ENCODE measurements around the gene BAD. TPM values are rescaled to one million over a fixed set of nuclear protein-coding genes. Genes with fewer than 3 reads are reported as not detected.

Gene BAD
- total RNA-seq, 2 donors from 2014 or later: 51.1 to 85.9 TPM

DNA sequence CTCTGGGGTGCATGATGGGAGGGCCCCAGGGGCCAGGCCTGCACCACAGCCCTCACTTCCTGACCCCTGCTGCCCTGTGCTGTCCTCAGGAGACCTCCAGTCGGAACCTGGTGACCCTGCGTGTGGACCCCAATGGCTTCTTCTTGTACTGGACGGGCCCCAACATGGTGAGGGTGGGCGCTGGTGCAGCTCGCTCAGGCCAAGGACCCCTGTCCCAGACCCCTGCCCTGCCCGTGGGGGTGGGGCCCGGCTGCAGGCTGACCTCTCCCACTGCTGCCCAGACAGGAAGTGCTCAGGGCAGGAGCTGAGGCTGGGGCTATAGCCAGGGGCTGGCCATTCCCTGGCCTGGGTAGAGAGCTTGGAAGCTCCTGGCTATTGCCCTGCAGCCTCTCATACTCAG, 30.1 kb downstream of the BAD start:
- TF ChIP-seq, protein P1, sequence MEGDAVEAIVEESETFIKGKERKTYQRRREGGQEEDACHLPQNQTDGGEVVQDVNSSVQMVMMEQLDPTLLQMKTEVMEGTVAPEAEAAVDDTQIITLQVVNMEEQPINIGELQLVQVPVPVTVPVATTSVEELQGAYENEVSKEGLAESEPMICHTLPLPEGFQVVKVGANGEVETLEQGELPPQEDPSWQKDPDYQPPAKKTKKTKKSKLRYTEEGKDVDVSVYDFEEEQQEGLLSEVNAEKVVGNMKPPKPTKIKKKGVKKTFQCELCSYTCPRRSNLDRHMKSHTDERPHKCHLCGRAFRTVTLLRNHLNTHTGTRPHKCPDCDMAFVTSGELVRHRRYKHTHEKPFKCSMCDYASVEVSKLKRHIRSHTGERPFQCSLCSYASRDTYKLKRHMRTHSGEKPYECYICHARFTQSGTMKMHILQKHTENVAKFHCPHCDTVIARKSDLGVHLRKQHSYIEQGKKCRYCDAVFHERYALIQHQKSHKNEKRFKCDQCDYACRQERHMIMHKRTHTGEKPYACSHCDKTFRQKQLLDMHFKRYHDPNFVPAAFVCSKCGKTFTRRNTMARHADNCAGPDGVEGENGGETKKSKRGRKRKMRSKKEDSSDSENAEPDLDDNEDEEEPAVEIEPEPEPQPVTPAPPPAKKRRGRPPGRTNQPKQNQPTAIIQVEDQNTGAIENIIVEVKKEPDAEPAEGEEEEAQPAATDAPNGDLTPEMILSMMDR (IDR thresholded peaks at IDR 0.05): no peak
- TF ChIP-seq POLR2A (IDR thresholded peaks at IDR 0.05): no peak
- no peak overlapping the region for H3K4me3 ChIP-seq
- WGBS, 2 donors: 76% methylated on average over 3 of the region's 7 CpGs; no CpG with 5 or more reads in 1 of the 2 donors
- ATAC-seq: no peak
- intact Hi-C loops (cut with DNase I): no loop called here
- peaks cover 24% of the 10 kb centered on the region for H3K4me1 ChIP-seq
- no peak overlapping the region for H3K27ac ChIP-seq
- no peaks in the 10 kb centered on the region for H3K9me3 ChIP-seq
- DNase-seq: no peak
- H3K27me3 ChIP-seq: no peaks in the 10 kb centered on the region
- H3K36me3 ChIP-seq (replicated peaks in 1 of 2; ENCODE audit: insufficient read depth in 1 of 2, low read depth in 2 of 2): no peaks in the 10 kb centered on the region

GRCh38 chr11:64253481-64253880, 31.0 kb downstream of the BAD start:
- DNase-seq (peak in 1 of 4 donors; percentile 52), ATAC-seq (no peak)
- Histone ChIP-seq H3K4me3 (no peak overlapping the region), H3K27ac (no peak overlapping the region), H3K36me3 (replicated peaks in 1 of 2; ENCODE audit: insufficient read depth in 1 of 2, low read depth in 2 of 2) (no peaks in the 10 kb centered on the region), H3K9me3 (no peaks in the 10 kb centered on the region), H3K4me1 (peaks cover 24% of the 10 kb centered on the region), H3K27me3 (no peaks in the 10 kb centered on the region)
- TF ChIP-seq, protein P1 (IDR thresholded peaks at IDR 0.05): no peak
- TF ChIP-seq POLR2A (IDR thresholded peaks at IDR 0.05): no peak
- 55 to 74% methylated on average over 3 to 5 of the region's 5 CpGs for WGBS, 2 donors
- intact Hi-C loops (cut with DNase I): no loop called here

DNA sequence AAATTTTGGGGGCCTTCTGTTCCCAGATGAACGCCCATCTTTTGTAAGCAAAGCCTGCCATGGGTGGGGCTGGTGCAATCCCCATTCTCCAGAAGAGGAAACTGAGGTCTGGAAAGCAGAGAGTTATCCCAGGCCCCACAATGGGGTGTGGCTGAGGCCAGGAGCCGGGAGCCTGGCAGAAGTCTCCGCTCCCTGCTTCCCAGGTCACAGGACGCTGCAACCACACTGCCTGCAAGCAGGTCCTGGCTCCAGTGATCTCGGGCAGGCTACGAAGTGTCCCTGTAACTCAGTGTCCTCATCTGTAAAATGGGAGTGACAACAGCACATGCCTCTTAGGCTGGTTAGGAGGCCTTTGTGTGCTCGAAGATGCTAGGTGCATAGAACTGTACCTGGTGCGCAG, 31.4 kb downstream of the BAD start:
- no peak for TF ChIP-seq POLR2A (IDR thresholded peaks at IDR 0.05)
- TF ChIP-seq, protein P1 (IDR thresholded peaks at IDR 0.05): no peak
- intact Hi-C loops (cut with DNase I): no loop called here
- Histone ChIP-seq H3K36me3 (replicated peaks in 1 of 2; ENCODE audit: insufficient read depth in 1 of 2, low read depth in 2 of 2) (no peaks in the 10 kb centered on the region), H3K27ac (no peak overlapping the region), H3K4me1 (peaks cover 24% of the 10 kb centered on the region), H3K4me3 (no peak overlapping the region), H3K27me3 (no peaks in the 10 kb centered on the region), H3K9me3 (no peaks in the 10 kb centered on the region)
- 77 to 86% methylated on average over 7 to 8 of the region's 8 CpGs for WGBS, 2 donors
- no peak for DNase-seq
- no peak for ATAC-seq

- Histone ChIP-seq H3K27me3 (no peaks in the 10 kb centered on the region), H3K4me3 (peak overlapping the region; percentile 29 to 62), H3K27ac (peak overlapping the region in 2 of 4 donors; percentile 25 to 67), H3K4me1 (peaks cover 31% of the 10 kb centered on the region), H3K36me3 (replicated peaks in 1 of 2; ENCODE audit: insufficient read depth in 1 of 2, low read depth in 2 of 2) (no peaks in the 10 kb centered on the region), H3K9me3 (no peaks in the 10 kb centered on the region)
- intact Hi-C loops (cut with DNase I): no loop called here
- 3 to 5% methylated on average over 14 to 23 of the region's 23 CpGs for WGBS, 2 donors
- peak; percentile 29 for ATAC-seq
- TF ChIP-seq, protein P1 (IDR thresholded peaks at IDR 0.05): peak in 4 of 7 experiments; percentile 10 to 40 (median 27)
- peak in 2 of 3 donors; percentile 24 to 30 for TF ChIP-seq POLR2A (IDR thresholded peaks at IDR 0.05)
- DNase-seq: peak; percentile 47 to 60 (median 55)
These were observed 32.2 kb downstream of the BAD start for GRCh38 chr11:64252003-64252872.

GRCh38 chr11:64251753-64252002, 32.8 kb downstream of the BAD start:
- ATAC-seq: no peak
- TF ChIP-seq, protein P1 (IDR thresholded peaks at IDR 0.05): no peak
- no peak for TF ChIP-seq POLR2A (IDR thresholded peaks at IDR 0.05)

More at GRCh38 chr11:64251753-64252002, 32.8 kb downstream of the BAD start:
- Histone ChIP-seq H3K9me3 (no peaks in the 10 kb centered on the region), H3K4me3 (peak overlapping the region; percentile 29 to 62), H3K36me3 (replicated peaks in 1 of 2; ENCODE audit: insufficient read depth in 1 of 2, low read depth in 2 of 2) (no peaks in the 10 kb centered on the region), H3K27ac (peak overlapping the region in 3 of 4 donors; percentile 25 to 67 (median 48)), H3K27me3 (no peaks in the 10 kb centered on the region), H3K4me1 (peaks cover 35% of the 10 kb centered on the region)
- no peak for DNase-seq
- 0% methylated on average over 8 to 18 of the region's 18 CpGs for WGBS, 2 donors
- intact Hi-C loops (cut with DNase I): no loop called here

Data from body of pancreas (tissue), 4 donors.